ENCODE data around the gene FAF1. TPM values are rescaled to one million over a fixed set of nuclear protein-coding genes. Genes with fewer than 3 reads are reported as not detected.
A peak's percentile ranks its signal among the peaks of the same experiment; 100 is the strongest.
"Not testable (repeated sequence)": the region's sequence is repeated elsewhere in the genome, so short reads cannot be mapped to it uniquely, and the experiment has no call there.

The FAF1 gene
- total RNA-seq = 46.4 TPM
- long read RNA-seq, full-length matches to known transcripts = 61 of 72 reads
- long read RNA-seq, partial matches to known transcripts = 0 of 72 reads
- long read RNA-seq, other reads (novel, unspliced or antisense) = 11 of 72 reads

- ATAC-seq (peak; percentile 99), DNase-seq (peak; percentile 99)
- intact Hi-C loops (cut with DNase I) = no loop called here
- Histone ChIP-seq H3K27ac (peak within 1 kb of the TSS; percentile 81), H3K27me3 (no peaks in the 10 kb centered on the region), H3K4me3 (peak within 1 kb of the TSS; percentile 77), H3K36me3 (no peaks in the 10 kb centered on the region), H3K9me3 (no peaks in the 10 kb centered on the region), H3K4me1 (peaks cover 20% of the 10 kb centered on the region)
- TF ChIP-seq CTCF (IDR thresholded peaks at IDR 0.05) = peak; percentile 28
Measured at GRCh38 chr1:50959913-50960844, at the start of gene FAF1. FAF1 (minus strand) TSS chr1:50960267; CDS start chr1:50959811, 456 bp downstream.

GRCh38 chr1:51009381-51009780, 49.3 kb upstream of the FAF1 start:
- no peak for TF ChIP-seq CTCF (IDR thresholded peaks at IDR 0.05)
- H3K27me3 ChIP-seq = no peaks in the 10 kb centered on the region
- no peaks in the 10 kb centered on the region for H3K4me1 ChIP-seq
- H3K36me3 ChIP-seq = no peaks in the 10 kb centered on the region
- H3K9me3 ChIP-seq = no peaks in the 10 kb centered on the region
- no peak overlapping the region for H3K4me3 ChIP-seq
- ATAC-seq = no peak
- H3K27ac ChIP-seq = no peak overlapping the region
- no peak for DNase-seq
- intact Hi-C loops (cut with DNase I) = no loop called here

GRCh38 chr1:51005549-51005948, 45.5 kb upstream of the FAF1 start:
- H3K27ac ChIP-seq; H3K9me3 ChIP-seq; H3K36me3 ChIP-seq; intact Hi-C loops (cut with DNase I); H3K4me3 ChIP-seq; DNase-seq; ATAC-seq; H3K27me3 ChIP-seq; H3K4me1 ChIP-seq: not testable (repeated sequence)

GRCh38 chr1:51002516-51002915, 42.4 kb upstream of the FAF1 start:
- TF ChIP-seq CTCF (IDR thresholded peaks at IDR 0.05) = no peak
- no peak for ATAC-seq

GRCh38 chr1:51000651-51001050, 40.6 kb upstream of the FAF1 start:
- H3K27ac ChIP-seq = no peak overlapping the region
- intact Hi-C loops (cut with DNase I) = no loop called here
- H3K4me3 ChIP-seq = no peak overlapping the region
- no peak for TF ChIP-seq CTCF (IDR thresholded peaks at IDR 0.05)
- H3K27me3 ChIP-seq = no peaks in the 10 kb centered on the region
- H3K36me3 ChIP-seq = no peaks in the 10 kb centered on the region
- H3K4me1 ChIP-seq = no peaks in the 10 kb centered on the region
- H3K9me3 ChIP-seq = no peaks in the 10 kb centered on the region
- no peak for DNase-seq
- ATAC-seq = no peak

More at GRCh38 chr1:51002516-51002915, 42.4 kb upstream of the FAF1 start:
- DNase-seq = no peak
- H3K9me3 ChIP-seq = no peaks in the 10 kb centered on the region
- intact Hi-C loops (cut with DNase I) = no loop called here
- H3K27me3 ChIP-seq = no peaks in the 10 kb centered on the region
- no peak overlapping the region for H3K27ac ChIP-seq
- no peaks in the 10 kb centered on the region for H3K4me1 ChIP-seq
- H3K36me3 ChIP-seq = no peaks in the 10 kb centered on the region
- H3K4me3 ChIP-seq = no peak overlapping the region

- Histone ChIP-seq H3K9me3 (no peaks in the 10 kb centered on the region), H3K27ac (no peak overlapping the region), H3K27me3 (no peaks in the 10 kb centered on the region), H3K36me3 (no peaks in the 10 kb centered on the region), H3K4me3 (no peak overlapping the region), H3K4me1 (no peaks in the 10 kb centered on the region)
- TF ChIP-seq CTCF (IDR thresholded peaks at IDR 0.05) = no peak
- intact Hi-C loops (cut with DNase I) = no loop called here
- ATAC-seq (no peak), DNase-seq (no peak)
Measured at GRCh38 chr1:51000160-51000559, 40.1 kb upstream of the FAF1 start.

GRCh38 chr1:50999375-50999774, 39.3 kb upstream of the FAF1 start:
- ATAC-seq; H3K9me3 ChIP-seq; H3K27me3 ChIP-seq; H3K4me1 ChIP-seq; intact Hi-C loops (cut with DNase I); H3K27ac ChIP-seq; H3K4me3 ChIP-seq; DNase-seq; H3K36me3 ChIP-seq: not testable (repeated sequence)
